GM12872 (cell line): ENCODE results near the gene PDE4B.

Experiments
- TF ChIP-seq, protein P1 (sequence below): IDR thresholded peaks from 3 replicates; pipeline ENCODE4 v1.5.1; 2011; ENCODE audit warnings: low read depth, mild to moderate bottlenecking, low read length, moderate library complexity; ENCODE audit not compliant: insufficient read depth

The PDE4B gene

DNA sequence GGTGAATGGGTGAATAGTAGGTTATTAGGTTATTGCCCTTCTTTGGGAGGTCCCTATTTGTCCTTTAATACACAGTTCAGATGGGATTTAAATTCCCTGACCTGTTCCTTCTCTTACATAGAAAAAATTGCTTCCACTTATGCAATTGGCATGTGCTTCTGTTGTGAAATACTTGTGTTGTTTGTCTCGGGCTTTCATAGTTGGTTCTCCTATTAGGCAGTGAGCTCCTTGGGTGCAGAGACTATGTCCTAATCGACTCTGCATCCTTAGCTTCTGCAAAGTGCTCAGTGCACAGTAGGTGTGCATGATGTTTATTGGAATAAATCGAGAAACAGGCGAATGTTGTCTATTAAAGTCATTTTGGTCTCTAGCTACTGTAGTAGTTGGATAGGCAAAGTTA, 1.3 kb upstream of the PDE4B start:
- TF ChIP-seq, protein P1, sequence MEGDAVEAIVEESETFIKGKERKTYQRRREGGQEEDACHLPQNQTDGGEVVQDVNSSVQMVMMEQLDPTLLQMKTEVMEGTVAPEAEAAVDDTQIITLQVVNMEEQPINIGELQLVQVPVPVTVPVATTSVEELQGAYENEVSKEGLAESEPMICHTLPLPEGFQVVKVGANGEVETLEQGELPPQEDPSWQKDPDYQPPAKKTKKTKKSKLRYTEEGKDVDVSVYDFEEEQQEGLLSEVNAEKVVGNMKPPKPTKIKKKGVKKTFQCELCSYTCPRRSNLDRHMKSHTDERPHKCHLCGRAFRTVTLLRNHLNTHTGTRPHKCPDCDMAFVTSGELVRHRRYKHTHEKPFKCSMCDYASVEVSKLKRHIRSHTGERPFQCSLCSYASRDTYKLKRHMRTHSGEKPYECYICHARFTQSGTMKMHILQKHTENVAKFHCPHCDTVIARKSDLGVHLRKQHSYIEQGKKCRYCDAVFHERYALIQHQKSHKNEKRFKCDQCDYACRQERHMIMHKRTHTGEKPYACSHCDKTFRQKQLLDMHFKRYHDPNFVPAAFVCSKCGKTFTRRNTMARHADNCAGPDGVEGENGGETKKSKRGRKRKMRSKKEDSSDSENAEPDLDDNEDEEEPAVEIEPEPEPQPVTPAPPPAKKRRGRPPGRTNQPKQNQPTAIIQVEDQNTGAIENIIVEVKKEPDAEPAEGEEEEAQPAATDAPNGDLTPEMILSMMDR, result no peak

DNA sequence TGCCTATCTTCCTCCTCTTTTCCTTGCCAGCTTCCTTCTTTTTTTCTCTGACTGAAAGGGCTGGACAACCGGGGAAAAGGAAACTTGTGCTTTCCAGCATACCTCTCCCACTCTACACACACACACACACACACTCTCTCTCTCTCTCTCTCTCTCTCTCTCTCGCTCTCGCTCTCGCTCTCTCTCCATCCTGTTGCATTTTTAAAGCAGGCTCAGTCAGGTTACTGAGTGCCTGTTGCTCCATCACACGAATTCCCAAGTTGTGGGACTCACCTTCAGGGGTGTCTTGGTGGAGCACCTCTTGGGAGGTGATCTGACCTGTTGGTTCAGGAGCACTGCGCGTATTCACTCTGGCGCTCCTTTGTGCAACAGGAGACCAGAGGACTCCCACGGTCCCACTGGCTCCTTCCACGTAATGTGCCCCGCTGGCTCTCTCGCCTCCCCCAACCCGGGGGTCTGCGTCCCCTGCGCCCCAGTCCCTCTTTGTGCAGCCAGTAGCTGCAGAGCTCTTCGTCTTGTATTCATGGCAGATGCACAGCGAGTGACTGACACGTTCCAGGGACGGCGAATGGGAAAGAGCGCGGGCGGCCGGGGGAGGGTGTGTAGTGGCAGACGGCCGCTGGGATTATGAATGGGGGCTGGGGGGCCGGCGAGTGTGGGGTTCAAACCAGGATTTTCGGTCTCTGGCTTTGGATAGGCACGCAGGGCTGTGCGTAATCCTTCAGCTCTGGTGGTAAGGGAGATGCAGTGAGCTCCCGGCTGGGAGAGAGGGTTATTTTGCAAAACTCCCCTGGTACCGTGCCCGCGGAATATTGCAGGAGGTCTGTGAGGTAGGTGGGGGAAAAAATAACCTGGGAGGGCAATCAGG, 660 bp upstream of the PDE4B start:
- TF ChIP-seq, protein P1, result no peak

DNA sequence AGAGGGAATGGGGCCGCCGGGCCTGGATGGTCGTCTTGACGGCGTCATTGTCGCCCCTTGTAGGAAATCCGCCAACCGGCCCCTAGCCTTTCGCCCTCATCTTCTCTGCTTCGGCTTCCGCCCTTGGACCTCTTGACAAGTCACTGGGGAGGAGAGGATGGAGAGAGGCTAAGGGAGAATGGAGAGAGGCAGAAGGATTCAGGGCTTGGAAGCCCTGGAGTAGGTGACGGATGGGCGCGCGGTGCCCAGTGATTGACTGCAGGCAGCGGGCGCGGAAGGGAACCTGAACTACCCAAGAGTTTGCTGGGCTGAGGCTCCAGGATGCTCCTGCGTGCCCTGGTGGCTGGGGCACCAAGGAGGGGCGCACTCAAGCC, 651 bp downstream of the PDE4B start:
- TF ChIP-seq, protein P1, result no peak

DNA sequence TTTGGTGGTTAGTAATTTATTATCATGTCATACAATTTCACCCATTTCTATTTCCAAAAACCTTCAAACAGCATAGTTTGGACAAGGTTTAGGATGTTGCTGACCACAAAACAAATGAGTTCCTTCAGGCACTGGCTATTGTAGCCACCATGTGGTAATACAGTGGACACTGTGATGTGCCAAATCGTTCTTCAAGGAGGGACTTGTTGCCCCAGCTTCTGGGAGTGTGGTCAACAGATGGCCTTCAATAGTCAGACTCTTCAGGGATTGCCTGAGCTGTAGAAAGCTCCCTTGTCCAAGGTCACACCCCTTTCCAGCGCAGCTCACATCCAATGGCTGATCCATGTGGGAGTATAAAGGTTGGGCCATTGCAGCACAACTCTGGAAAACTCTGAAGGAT, 2.6 kb downstream of the PDE4B start:
- TF ChIP-seq, protein P1, result no peak

DNA sequence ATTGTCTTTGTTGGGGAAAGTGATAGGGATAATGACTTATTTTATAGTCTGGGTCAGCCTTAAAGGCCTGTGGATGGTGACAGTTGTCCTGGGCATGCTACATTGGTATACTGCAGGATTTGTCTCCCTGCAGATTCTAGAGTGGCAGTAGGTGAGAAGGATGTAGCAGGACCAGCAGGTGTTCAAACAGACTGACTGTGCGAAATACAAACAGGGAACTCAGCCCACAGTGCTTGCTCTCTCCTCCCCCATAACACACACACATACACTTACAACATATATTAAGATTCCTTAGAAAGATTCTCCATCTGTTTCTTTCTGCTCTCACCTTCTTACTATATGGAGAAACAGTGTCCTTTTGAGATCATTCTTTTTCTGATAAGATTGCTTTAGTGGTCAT, 6.9 kb downstream of the PDE4B start:
- TF ChIP-seq, protein P1, result no peak

DNA sequence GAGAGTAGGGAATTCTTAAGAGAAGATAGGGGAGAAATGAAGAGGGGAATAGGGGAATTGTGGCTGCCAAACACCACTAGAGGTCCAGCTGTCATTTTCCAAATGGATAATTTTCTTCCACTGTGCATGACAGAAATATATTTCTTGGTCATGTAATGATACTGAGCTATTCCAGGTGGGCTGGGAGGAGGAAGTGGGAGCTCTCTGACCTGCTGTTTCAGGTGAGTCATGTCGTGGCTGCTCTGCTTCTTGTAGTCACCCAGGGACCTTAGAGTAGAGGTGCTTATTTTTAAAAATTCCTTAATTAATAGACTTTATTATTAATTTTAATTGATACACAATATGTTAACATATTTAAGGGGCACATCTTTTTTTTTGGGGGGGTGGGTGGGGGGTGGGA, 11.9 kb downstream of the PDE4B start:
- TF ChIP-seq, protein P1, result no peak

DNA sequence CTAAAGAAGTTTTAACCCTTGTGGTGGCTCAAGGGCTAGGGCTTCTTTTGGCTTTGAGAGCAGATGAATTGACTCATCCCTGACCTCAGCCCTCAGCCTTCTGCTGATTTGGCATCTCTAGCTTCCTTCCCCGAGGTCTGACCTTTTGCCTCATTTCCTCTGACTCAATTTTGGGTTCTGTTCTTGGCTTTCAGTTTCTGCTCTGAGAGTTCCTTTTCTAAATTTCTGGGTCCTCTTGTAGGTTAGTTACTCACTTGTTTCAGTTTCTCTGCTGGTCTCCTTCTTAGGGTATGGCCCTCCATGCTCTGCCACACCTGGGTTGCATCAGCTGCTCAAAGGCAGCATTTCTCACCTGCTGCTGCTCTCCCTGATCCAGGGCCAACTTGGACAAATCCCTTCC, 19.4 kb downstream of the PDE4B start:
- TF ChIP-seq, protein P1, result no peak
